SU-DHL-6 (cell line): ENCODE measurements around the gene NUP50.

ENCODE experiments used
- CTCF ChIP-seq: fragments of 200-600 bp; sonication (generic); IDR thresholded peaks from one replicate; pipeline ENCODE4 v1.5.1; 2017; ENCODE audit warnings: antibody characterized with exemption, mild to moderate bottlenecking, low read length, moderate library complexity; ENCODE audit not compliant: insufficient read depth, poor library complexity, severe bottlenecking
- EZH2phosphoT487 ChIP-seq: fragments of 200-600 bp; sonication (generic), shearing (Covaris generic); conservative IDR thresholded peaks from 2 replicates; pipeline ENCODE4 v1.6.1; 2018; ENCODE audit warnings: mild to moderate bottlenecking, antibody characterized with exemption, low read length, moderate library complexity, mixed read lengths

DNA sequence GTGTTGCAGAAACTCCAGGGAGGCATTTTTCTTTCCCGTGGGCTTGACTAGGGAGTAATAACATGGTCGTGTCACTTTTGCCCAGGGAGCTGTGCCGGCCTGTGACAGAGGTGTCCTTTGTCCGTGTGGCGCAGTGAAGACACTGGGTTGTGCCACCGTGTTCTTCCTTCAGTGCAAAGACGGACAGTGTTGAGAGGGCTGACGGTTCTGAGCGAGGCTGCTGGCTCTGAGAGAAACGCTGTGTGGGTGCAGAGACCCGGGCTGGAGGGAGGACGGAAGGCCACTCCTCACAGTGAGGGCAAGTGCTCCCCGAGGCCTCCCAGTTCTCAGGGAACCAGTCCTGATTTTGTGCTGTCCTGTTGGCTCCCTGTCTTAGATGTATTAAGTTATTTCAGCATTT lies 20.2 kb downstream of the NUP50 start:
- no peak for TF ChIP-seq CTCF
- no peak for TF ChIP-seq EZH2phosphoT487
